Activated CD8-positive, alpha-beta memory T cell treated with anti-CD3 and anti-CD28 coated beads, Interleukin-2, amount 50 U/mL, for 1 hour (primary cell): ENCODE data around the gene GALNT12.

Experiments used
- DNase-seq: peaks from one replicate; pipeline ENCODE4 v3.0.0-alpha.2; 2020; ENCODE audit errors: extremely low read depth

GALNT12 gene

DNA sequence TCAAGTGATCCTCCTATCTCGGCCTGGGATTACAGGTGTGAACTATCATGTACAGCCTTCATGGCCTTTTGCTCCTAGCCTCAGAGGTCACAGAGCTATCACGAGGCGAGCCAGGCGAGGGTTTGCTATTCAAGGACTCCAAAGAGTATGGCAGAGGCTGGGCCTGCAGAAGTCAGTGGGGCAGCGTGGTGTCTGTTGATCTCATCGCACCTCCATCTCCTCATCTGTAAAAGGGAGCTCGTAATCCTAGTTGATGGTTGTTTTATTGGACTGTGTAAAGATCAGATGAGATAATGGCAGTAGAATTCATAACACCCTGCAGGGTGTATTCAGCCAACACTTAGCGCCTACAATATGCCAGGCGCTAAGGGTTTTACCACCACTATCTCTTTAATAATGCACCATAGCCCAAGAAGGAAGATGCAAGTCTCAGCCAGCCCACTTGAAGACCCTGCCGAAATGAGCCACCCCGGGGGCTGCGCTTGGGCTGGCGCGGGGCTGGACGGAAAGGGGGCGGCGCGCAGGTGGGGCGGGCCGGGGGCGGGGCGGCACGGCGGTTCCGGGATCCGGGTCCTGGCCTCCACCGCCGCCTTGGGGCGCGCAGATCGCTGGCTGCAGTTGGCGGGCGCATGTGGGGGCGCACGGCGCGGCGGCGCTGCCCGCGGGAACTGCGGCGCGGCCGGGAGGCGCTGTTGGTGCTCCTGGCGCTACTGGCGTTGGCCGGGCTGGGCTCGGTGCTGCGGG is at the start of gene GALNT12:
Gene GALNT12, plus strand, starts transcription at position 601 of the 744 bp plus-strand sequence. Its CDS starts 29 bp downstream, at position 630.
- DNase-seq: no peak

DNA sequence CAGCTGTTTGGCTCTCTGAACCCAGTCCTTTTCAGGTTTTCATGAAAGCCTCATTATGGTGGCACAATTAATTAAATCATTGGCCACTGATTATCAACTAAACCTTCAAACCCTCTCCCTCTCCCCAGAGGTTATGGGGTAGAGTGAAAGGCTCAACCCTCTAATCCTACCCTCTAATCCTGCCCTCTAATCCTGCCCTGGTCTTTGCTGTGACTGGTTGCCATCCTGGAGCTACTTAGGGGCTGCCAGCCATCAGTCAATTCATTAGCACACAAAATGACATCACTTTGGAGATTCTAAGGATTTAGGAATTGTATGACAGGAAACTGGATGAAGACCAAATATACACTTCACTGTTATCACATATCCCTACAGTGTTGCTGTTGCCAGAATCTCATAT is 47.2 kb upstream of the GALNT12 start:
- DNase-seq: no peak

GRCh38 chr9:98763986-98764745 is 43.3 kb upstream of the GALNT12 start:
- DNase-seq: no peak

DNA sequence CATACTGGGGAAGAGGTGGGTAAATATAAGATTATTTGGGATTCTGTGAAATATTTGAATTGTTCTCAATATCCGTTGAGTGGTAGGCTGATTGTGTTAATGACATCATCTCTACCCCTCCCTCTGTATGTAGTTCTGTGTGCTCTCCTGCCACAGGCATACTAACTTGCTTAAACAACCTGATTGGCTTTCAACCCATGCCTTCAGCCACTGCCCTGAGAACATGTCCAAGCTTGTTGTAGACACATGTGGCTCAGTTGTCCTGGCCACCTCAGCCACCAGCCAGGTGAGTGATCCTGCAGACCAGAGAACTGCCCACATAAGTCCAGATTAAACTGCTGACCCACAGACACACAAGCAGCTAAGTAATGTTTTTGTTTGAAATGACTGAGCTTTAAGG is 42.2 kb upstream of the GALNT12 start:
- no peak for DNase-seq

GRCh38 chr9:98766586-98766985 is 40.9 kb upstream of the GALNT12 start:
- DNase-seq: no peak

DNA sequence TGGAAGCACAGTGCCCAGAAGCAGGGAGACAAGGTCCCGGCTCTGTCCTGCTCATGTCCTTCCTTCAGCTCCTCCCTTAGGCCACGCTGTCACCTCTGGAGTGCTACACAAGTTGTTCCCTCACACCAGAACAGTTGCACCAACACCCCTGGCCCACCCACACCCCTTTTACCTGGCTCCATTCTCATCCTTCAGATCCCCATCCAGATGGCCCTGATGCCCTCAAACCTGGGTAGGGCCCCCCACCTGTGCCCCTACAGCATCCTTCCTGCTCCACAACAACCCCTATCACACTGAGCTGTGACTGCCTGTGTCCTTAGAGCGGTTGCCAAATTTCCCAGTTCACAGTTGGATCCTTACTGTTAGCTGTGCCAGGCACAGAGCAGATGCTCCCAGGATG is 40.3 kb upstream of the GALNT12 start:
- DNase-seq: no peak

GRCh38 chr9:98767915-98768314 is 39.6 kb upstream of the GALNT12 start:
- DNase-seq: no peak

DNA sequence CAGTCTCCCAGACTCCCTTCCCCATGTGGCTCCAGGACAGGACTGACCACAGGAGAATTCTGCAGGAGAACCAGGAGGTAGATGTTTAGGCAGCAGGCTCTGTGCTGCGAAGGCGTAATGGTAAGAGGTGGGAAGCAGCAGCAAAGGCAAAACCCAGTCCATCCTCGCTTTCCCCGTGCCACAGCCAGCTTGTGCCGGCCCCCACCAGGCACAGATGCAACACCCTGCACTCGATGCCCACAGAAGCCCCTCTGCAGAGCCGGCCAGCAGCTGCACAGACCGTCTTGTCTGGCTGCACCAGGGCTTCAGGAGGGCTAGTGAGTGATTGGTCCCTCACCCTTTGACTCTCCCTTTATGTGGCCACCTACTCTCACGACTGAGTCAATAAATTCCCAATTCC is 39.1 kb upstream of the GALNT12 start:
- DNase-seq: no peak

- no peak for DNase-seq
Observed at GRCh38 chr9:98770717-98771116, 36.8 kb upstream of the GALNT12 start.

DNA sequence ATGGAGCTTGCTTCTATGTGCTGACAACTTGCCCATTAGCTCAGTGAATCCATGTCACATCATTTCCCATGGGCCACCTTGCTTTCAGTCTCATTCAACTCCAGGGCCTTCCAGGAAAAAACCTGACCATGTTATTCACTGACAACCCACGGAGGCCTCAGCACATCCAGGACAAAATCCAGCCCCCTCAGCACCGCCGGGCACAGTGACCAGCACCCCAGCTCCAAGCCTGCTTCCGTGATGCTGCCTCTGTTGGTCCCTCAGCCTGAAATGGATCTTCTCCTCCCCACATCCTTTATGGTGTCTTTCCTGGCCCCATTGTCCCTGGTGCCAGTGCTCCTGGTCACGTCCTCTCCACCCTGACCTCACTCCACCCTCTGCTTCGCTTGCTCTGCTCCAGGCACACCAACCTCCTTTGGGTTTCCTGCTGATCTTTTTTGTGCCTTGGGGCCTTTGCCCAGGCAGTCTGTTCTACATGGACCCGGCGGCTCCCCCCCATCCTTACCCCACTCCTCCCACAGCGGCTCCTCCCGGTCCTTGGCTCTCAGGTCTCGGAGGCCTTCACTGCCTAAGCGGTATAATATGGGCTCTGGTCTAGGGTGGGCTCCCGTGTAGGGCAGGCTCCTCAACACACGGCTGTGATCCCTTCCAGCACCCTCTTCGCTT is 36.1 kb upstream of the GALNT12 start:
- no peak for DNase-seq

DNA sequence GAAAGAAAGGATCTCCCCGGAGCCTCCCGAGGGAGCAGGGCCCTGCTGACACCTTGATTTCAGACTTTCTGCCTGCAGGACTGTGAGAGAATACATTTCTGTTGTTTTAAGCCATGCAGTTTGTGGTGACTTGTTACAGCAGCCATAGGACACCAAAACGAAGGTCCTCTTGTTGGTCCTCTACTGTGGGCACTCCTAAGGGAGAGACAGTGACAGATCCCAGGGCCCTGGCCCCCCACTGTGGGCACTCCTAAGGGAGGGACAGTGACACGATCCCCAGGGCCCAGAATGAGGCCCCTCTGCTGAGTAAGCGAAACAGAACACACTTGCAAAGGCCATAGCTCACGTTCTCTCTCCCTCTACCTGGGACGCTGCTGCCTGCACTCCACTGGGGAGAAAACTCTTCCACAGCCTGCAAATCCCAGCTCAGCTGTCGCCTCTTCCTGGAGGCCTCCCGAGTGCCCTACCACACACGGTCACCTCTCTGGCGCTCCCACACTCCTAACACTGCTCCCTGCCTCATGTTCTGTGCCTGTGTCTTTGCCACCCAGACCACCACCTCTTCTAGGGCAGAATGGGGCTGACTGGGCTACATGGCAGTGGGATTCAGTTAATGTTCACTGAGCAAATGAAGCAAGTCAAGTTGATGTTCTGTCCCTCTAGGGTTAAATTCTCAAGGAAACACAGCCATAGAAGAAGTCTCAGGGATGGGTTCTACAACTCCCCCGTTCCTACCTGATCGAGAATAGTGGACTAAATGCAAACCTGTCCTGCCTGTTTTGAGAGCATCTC is 34.9 kb upstream of the GALNT12 start:
- DNase-seq: no peak

DNA sequence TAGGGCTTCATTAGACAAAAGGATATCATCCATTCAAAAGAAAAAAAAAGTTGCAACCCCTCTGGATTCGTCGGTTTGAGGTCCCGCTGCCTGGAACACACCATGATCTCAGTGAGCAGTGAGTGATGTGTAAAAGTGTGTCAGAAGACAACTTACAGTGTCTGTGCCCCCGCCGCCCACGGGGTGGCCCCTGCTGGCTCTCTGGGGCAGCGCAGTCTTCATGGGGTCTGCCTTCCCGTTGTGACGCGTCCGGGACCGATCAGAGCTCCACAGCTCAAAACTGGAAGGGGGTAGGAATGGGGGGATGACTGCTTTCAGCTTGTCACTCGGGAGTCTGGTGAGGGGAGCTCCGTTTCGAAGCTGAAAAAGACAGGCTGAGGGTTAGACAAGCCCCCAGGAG is 33.7 kb upstream of the GALNT12 start:
- no peak for DNase-seq

GRCh38 chr9:98774746-98775145 is 32.7 kb upstream of the GALNT12 start:
- DNase-seq: no peak

DNA sequence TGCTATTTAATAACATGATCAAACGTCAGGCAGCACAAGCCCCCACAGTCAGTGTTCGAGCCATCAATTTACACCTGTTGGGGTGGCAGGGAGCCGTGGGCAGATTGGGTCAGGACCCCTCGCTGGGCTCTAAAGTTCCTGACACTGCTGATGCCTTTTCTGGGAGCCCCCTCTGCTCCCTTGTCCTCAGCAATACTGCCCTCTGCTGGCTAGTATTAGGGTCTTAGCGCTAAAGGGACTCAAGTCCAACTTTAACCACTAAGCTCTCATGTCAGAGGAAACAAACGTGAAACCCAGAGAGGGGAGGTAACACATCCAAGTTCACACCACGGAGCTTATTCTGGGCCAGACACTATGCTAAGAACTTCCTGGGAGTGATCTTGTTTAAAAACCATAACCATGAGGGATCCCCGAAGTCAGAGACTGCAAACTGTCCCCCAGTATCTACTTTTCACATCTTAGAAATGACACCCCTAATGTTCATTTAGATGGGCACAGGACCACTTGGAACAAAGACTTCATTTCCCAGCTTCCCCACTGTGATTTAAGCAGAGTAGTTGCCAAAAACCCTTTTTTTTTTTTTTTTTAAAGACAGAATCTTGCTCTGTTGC is 31.5 kb upstream of the GALNT12 start:
- no peak for DNase-seq

GRCh38 chr9:98777618-98778017 is 29.9 kb upstream of the GALNT12 start:
- DNase-seq: no peak

GRCh38 chr9:98778251-98778650 is 29.2 kb upstream of the GALNT12 start:
- DNase-seq: no peak

- DNase-seq: no peak
Observed at GRCh38 chr9:98778711-98779530, 28.5 kb upstream of the GALNT12 start.

DNA sequence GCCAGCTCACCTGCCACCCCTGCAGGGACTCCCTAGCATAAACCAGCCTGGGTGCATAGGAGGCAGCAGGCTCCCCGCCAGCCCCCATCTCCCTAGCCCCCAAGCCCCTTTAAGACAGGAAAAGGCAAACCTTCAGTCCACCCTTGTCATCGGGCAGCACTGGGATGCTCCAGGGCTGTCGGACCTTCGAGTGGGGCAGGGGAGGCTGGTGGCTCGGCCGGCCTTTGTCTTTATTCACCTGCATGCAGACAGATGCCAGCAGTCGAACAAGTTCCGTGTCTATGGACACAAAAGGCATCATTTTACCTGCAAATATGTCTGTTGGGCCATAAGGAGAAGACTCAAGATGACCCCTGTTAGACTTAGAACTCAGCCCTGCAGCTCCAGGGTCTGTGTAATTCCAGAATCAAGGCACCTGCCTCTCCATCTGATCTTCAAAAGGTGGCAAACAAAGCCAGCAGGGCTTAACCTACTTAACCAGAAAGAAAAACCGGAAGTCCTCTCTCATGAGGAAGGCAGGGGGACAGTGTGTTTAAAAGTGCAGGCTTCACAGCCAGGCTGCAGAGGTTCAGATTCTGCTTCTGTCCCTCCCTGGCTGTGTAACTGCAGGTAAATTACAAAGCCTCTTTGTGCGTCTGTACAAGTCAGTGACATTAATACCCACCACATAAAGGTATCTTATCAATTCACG is 27.3 kb upstream of the GALNT12 start:
- DNase-seq: no peak

DNA sequence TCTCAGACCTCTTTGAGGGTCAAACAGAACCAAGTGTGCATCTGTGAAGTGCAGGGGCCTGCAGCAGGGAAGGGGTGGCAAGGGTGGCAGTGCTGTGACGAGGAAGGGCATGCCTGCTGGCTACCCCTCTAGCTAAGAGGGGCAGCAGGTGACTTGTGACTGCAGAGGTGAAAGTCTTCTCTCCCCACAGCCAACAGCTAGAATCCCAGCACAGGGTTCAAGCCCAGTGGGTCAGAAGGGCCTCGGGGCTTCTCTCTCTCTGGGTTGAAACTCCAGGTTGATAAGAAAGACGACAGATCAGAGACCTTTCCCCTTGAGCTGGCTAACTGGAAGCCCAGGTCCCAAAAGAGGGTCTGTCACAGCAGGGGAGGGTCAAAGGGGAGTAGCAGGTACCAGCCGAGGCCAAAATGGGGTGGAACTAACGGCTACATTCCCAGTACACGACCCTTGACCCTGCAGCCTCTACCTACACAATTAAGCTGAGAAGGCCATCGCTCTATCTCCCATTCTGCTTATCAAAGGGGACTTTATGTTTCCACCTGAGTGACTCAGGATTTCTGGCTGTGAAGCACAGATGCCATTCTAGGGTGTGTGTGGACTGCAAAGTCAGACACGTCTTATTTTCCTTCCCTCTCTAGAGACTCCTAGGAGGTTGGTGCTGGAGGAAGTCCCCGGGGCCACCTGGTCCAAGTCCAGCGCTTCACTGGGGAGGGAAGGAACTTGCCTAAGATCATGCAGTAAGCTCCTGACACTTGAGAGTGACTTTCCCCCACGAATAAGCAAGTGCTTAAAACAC is 25.7 kb upstream of the GALNT12 start:
- DNase-seq: no peak
